Measurements from ENCODE around the gene VTI1A. TPM values are rescaled to one million over a fixed set of nuclear protein-coding genes. Genes with fewer than 3 reads are reported as not detected.

Gene VTI1A
- total RNA-seq, 1 experiment from 2014 or later: 44.4 TPM

DNA sequence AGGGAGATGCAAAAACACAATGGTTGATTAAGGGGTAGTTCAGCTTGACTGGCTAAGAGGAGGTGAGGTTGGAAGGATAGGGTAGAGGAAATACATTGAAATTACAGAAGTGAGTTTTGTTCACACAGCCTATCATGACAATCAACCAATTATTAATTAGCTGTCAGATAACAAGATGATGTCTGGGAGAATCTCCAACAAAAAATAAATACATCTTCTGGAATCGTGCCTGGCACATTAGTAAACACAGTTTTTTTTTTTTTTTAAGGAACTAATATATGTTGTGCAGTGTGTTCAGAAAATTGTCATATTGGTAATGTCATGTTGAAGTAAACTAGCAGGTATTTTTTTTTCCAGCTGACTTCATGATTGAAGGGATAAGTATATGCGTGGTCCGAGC is 171.8 kb downstream of the VTI1A start:
- no peak for DNase-seq (ENCODE audit: unreplicated experiment)

DNA sequence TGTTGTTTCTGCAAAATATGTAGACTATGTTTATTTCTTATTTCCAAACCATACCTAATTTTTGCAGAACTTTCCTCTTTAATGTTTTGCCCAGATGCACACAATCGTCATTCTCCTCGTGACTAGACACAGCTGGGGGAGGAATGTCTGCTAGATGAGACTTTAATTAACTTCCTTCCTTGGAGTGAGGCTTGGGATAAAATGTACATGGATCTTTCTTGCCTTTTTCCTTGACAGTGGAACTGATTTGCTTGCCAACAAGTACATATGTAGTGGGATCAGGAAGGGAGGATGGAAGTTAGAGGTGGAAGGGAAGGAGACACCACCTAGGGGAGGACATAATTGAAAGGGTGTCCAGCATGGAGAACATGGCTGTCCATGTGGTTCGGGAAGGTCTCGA is 172.5 kb downstream of the VTI1A start:
- intact Hi-C loops (cut with micrococcal nuclease): no loop called here
- CTCF ChIA-PET: no interaction called here
- peaks cover 7% of the 10 kb centered on the region for H3K36me3 Mint-ChIP-seq (ENCODE audit: insufficient read depth, unreplicated experiment)
- no peak overlapping the region for H3K4me3 Mint-ChIP-seq (ENCODE audit: unreplicated experiment)
- TF ChIP-seq, protein P1, sequence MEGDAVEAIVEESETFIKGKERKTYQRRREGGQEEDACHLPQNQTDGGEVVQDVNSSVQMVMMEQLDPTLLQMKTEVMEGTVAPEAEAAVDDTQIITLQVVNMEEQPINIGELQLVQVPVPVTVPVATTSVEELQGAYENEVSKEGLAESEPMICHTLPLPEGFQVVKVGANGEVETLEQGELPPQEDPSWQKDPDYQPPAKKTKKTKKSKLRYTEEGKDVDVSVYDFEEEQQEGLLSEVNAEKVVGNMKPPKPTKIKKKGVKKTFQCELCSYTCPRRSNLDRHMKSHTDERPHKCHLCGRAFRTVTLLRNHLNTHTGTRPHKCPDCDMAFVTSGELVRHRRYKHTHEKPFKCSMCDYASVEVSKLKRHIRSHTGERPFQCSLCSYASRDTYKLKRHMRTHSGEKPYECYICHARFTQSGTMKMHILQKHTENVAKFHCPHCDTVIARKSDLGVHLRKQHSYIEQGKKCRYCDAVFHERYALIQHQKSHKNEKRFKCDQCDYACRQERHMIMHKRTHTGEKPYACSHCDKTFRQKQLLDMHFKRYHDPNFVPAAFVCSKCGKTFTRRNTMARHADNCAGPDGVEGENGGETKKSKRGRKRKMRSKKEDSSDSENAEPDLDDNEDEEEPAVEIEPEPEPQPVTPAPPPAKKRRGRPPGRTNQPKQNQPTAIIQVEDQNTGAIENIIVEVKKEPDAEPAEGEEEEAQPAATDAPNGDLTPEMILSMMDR (IDR thresholded peaks at IDR 0.05; ENCODE audit: unreplicated experiment): no peak
- no peak for DNase-seq (ENCODE audit: unreplicated experiment)
- no peak overlapping the region for H3K27ac Mint-ChIP-seq (ENCODE audit: low read depth, unreplicated experiment)
- BruUV-seq (replicated peaks): no TSS peak
- POLR2A ChIA-PET: no interaction called here
- H3K4me1 Mint-ChIP-seq (ENCODE audit: insufficient read depth, unreplicated experiment): peaks cover 38% of the 10 kb centered on the region
- H3K9me3 Mint-ChIP-seq (ENCODE audit: unreplicated experiment): no peaks in the 10 kb centered on the region
- no peaks in the 10 kb centered on the region for H3K27me3 Mint-ChIP-seq (ENCODE audit: insufficient read depth, unreplicated experiment)

More for the DNA sequence above, 171.8 kb downstream of the VTI1A start:
- TF ChIP-seq, protein P1 (IDR thresholded peaks at IDR 0.05; ENCODE audit: unreplicated experiment): no peak
- peaks cover 34% of the 10 kb centered on the region for H3K4me1 Mint-ChIP-seq (ENCODE audit: insufficient read depth, unreplicated experiment)
- peaks cover 7% of the 10 kb centered on the region for H3K36me3 Mint-ChIP-seq (ENCODE audit: insufficient read depth, unreplicated experiment)
- CTCF ChIA-PET: interaction anchor here (0.6 kb wide), 1 partner anchor 93 kb away, joined by 4 read pairs; no protein-coding TSS in a partner anchor
- H3K27me3 Mint-ChIP-seq (ENCODE audit: insufficient read depth, unreplicated experiment): no peaks in the 10 kb centered on the region
- H3K27ac Mint-ChIP-seq (ENCODE audit: low read depth, unreplicated experiment): peak overlapping the region; percentile 0
- H3K4me3 Mint-ChIP-seq (ENCODE audit: unreplicated experiment): no peak overlapping the region
- POLR2A ChIA-PET: interaction anchor here (0.6 kb wide), 1 partner anchor 94 kb away, joined by 3 read pairs; no protein-coding TSS in a partner anchor
- intact Hi-C loops (cut with micrococcal nuclease): no loop called here
- no peaks in the 10 kb centered on the region for H3K9me3 Mint-ChIP-seq (ENCODE audit: unreplicated experiment)
- no TSS peak for BruUV-seq (replicated peaks)

DNA sequence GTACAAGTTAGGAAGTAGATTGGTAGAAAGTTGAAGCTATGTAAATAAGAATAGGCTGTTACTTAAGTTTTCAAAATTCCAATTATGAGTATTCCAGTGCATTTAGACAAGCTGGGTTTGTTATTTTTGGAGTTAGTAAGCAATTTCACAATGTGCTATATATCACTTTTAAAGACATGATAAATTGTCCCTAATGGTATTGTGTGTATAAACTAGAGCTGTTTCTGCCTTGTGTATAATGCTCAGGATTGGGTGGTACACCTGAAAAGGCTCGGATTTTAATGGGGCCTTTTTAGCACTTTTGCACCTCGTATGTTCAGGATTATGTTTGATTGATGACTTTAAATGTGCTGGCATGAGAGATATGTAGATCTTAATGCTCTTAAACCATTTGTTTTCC is 175.8 kb downstream of the VTI1A start:
- Mint-ChIP-seq H3K27ac (ENCODE audit: low read depth, unreplicated experiment) (no peak overlapping the region), H3K4me1 (ENCODE audit: insufficient read depth, unreplicated experiment) (peaks cover 26% of the 10 kb centered on the region), H3K9me3 (ENCODE audit: unreplicated experiment) (no peaks in the 10 kb centered on the region), H3K36me3 (ENCODE audit: insufficient read depth, unreplicated experiment) (peaks cover 13% of the 10 kb centered on the region), H3K27me3 (ENCODE audit: insufficient read depth, unreplicated experiment) (no peaks in the 10 kb centered on the region), H3K4me3 (ENCODE audit: unreplicated experiment) (no peak overlapping the region)
- CTCF ChIA-PET: no interaction called here
- POLR2A ChIA-PET: interaction anchor here (0.5 to 1.1 kb wide), 3 partner anchors 9 to 1255 kb away, joined by 3 to 4 read pairs (median 4); no protein-coding TSS in a partner anchor
- peak; percentile 45 for DNase-seq (ENCODE audit: unreplicated experiment)
- TF ChIP-seq, protein P1 (IDR thresholded peaks at IDR 0.05; ENCODE audit: unreplicated experiment): no peak
- intact Hi-C loops (cut with micrococcal nuclease): no loop called here
- BruUV-seq (replicated peaks): no TSS peak

DNA sequence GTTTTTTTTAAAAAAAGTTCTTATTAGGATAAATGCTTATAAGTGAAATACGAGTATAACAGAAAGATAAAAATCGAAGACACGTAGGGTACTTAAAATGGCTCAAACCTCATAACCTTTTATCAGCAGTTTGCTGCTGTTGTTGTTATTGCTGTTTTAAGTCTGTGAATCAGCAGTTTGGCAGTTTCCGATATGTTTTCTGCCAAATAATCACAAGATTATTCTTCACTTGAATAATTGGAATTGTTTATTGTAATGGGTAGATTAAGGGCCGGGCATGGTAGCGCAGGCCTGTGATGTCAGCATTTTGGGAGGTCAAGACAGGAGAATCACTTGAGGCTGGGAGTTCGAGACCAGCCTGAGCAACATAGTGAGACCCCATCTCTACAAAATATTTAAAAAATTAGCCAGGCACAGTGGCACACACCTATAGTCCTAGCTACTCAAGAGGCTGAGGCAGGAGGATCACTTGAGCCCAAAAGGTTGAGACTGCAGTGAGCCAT is 177.6 kb downstream of the VTI1A start:
- Mint-ChIP-seq H3K4me3 (ENCODE audit: unreplicated experiment) (no peak overlapping the region), H3K9me3 (ENCODE audit: unreplicated experiment) (no peaks in the 10 kb centered on the region), H3K27me3 (ENCODE audit: insufficient read depth, unreplicated experiment) (no peaks in the 10 kb centered on the region), H3K4me1 (ENCODE audit: insufficient read depth, unreplicated experiment) (peaks cover 26% of the 10 kb centered on the region), H3K27ac (ENCODE audit: low read depth, unreplicated experiment) (no peak overlapping the region), H3K36me3 (ENCODE audit: insufficient read depth, unreplicated experiment) (peaks cover 6% of the 10 kb centered on the region)
- no TSS peak for BruUV-seq (replicated peaks)
- no peak for DNase-seq (ENCODE audit: unreplicated experiment)
- TF ChIP-seq, protein P1 (IDR thresholded peaks at IDR 0.05; ENCODE audit: unreplicated experiment): no peak
- ChIA-PET POLR2A (interaction anchor here (0.6 kb wide), 1 partner anchor 8 kb away, joined by 3 read pairs; no protein-coding TSS in a partner anchor), CTCF (no interaction called here)
- intact Hi-C loops (cut with micrococcal nuclease): no loop called here

All from MCF 10A (cell line).